Panc1 (cell line): Measurements from ENCODE around the gene OSCAR. TPM values are rescaled to one million over a fixed set of nuclear protein-coding genes. Genes with fewer than 3 reads are reported as not detected.

Source experiments
- ATAC-seq: fragments of 200-7000 bp; cut with Tn5 transposase; 2 replicates; pipeline ENCODE4 v1.9.1; 2020; ENCODE audit warnings: mild to moderate bottlenecking, moderate library complexity
- BruUV-seq: library from RNA; stranded (reverse); fragments of 400-500 nt; replicated peaks from 2 replicates; lab custom pipeline; 2021; lab: Mats Ljungman, UMichigan
- CTCF ChIA-PET: fragments of 300-600 bp; sonication (Branson Sonifier 250); formaldehyde crosslinking; loops from one replicate; lab custom pipeline; 2022; ENCODE audit warnings: antibody characterized with exemption; lab: Charles Lee
- POLR2A ChIA-PET: fragments of 300-600 bp; sonication (Branson Sonifier 250); formaldehyde crosslinking; loops from one replicate; lab custom pipeline; 2022; ENCODE audit warnings: antibody characterized with exemption; lab: Charles Lee
- DNase-seq: peaks from one replicate; pipeline ENCODE4 v3.0.0-alpha.2; 2010; ENCODE audit warnings: low read depth, low spot score
- H3K27ac ChIP-seq: 2 replicates; pipeline ENCODE4 v1.5.1; 2011; ENCODE audit warnings: mild to moderate bottlenecking, low read length, inconsistent platforms
- H3K27me3 ChIP-seq: fragments of 200-500 bp; sonication (Bioruptor generic); 2 replicates; pipeline ENCODE4 v1.6.0; 2014; ENCODE audit warnings: low read length, inconsistent platforms; ENCODE audit not compliant: control insufficient read depth, insufficient read depth
- H3K36me3 ChIP-seq: fragments of 200-500 bp; sonication (Bioruptor generic); 2 replicates; pipeline ENCODE4 v1.5.1; 2014; ENCODE audit warnings: inconsistent platforms, mild to moderate bottlenecking, low read length, moderate library complexity; ENCODE audit not compliant: control insufficient read depth, insufficient read depth
- H3K4me1 ChIP-seq: 2 replicates; pipeline ENCODE4 v1.5.1; 2011; ENCODE audit warnings: inconsistent platforms, mild to moderate bottlenecking, low read length, moderate library complexity; ENCODE audit not compliant: control insufficient read depth, insufficient read depth
- H3K4me3 ChIP-seq, 2 experiments: 2 replicates each; pipeline ENCODE4 v1.5.1; 2011 to 2012; ENCODE audit warnings: low read depth in 2 of 2, low read length in 2 of 2, mild to moderate bottlenecking in 2 of 2, inconsistent platforms in 1 of 2, moderate library complexity in 1 of 2
- H3K9me3 ChIP-seq: fragments of 200-500 bp; sonication (Bioruptor generic); 2 replicates; pipeline ENCODE4 v1.5.1; 2014; ENCODE audit warnings: low read depth, mild to moderate bottlenecking, inconsistent platforms, low read length, moderate library complexity; ENCODE audit not compliant: control insufficient read depth, insufficient read depth
- CTCF ChIP-seq: fragments of 450-650 bp; IDR thresholded peaks from 2 replicates; pipeline ENCODE4 v1.5.1; 2017; ENCODE audit warnings: mild to moderate bottlenecking
- POLR2AphosphoS5 ChIP-seq: IDR thresholded peaks from 2 replicates; pipeline ENCODE4 v1.6.1; 2012; ENCODE audit warnings: mild to moderate bottlenecking, low read depth, low read length, moderate library complexity
- REST ChIP-seq, 2 experiments: IDR thresholded peaks; 2 replicates each; pipeline ENCODE4 v1.6.1; 2011 to 2012; ENCODE audit warnings: low read depth in 2 of 2, control low read depth in 1 of 2, low read length in 1 of 2, mild to moderate bottlenecking in 1 of 2, moderate library complexity in 1 of 2; ENCODE audit not compliant: insufficient read depth in 1 of 2
- SIN3A ChIP-seq: IDR thresholded peaks from 2 replicates; pipeline ENCODE4 v1.6.1; 2012; ENCODE audit warnings: low read depth, mild to moderate bottlenecking, low read length, moderate library complexity, borderline replicate concordance; ENCODE audit not compliant: insufficient read depth
- TCF7L2 ChIP-seq: IDR thresholded peaks from 2 replicates; pipeline ENCODE4 v1.6.1; 2011; ENCODE audit warnings: mild to moderate bottlenecking, low read depth, low read length, inconsistent platforms
- in situ Hi-C: cut with HindIII; loops from 2 replicates; pipeline ENCODE4 v1.10.0; 2016; ENCODE audit warnings: low sequenced_read_pairs, low pct_unique_long_range_greater_than_20kb
- intact Hi-C: fragments of 100-400 bp; cut with micrococcal nuclease; formaldehyde crosslinking; loops from one replicate; pipeline ENCODE4 v1.10.0; 2022; ENCODE audit not compliant: unreplicated experiment
- total RNA-seq: library from RNA; stranded (reverse); gene quantifications from one replicate; pipeline ENCODE4 v1.2.1, GENCODE V29; 2021; ENCODE audit not compliant: unreplicated experiment

The OSCAR gene
- total RNA-seq, 1 experiment from 2014 or later = 6.8 TPM

DNA sequence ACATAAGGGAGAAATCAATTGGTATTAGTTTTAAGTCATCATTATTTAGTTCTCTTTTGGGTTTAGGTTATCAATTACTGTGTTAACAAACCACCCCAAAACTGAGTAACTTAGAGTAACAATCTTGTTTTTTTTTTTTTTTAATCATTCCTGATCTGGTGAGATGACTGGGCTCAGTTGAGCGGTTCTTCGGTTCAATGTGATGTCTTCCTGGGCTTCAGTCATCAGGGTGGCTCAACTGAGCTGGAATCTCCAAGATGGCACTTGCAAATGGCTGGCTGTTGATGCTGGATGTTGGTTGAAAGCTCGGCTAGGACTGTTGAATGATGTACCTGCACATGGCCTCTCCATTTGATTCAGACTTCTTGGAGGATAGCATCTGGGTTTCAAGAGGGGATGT lies 16.2 kb downstream of the OSCAR start:
- intact Hi-C loops = no loop called here
- Histone ChIP-seq H3K27me3 (no peaks in the 10 kb centered on the region), H3K9me3 (peaks cover 23% of the 10 kb centered on the region), H3K36me3 (no peaks in the 10 kb centered on the region), H3K4me3 (no peak overlapping the region), H3K4me1 (0 out of 2 replicates have a peak, but pooled peaks cover under 1% of the 10 kb centered on the region), H3K27ac (no peak overlapping the region)
- ChIA-PET CTCF (interaction anchor here (0.7 kb wide), 1 partner anchor 105 kb away, joined by 4 read pairs; no protein-coding TSS in a partner anchor), POLR2A (no interaction called here)
- no peak for TF ChIP-seq SIN3A
- no peak for TF ChIP-seq REST (IDR thresholded peaks at IDR 0.05; ENCODE audit: insufficient read depth in 1 of 2, low read depth in 2 of 2, low read length in 1 of 2)
- no peak for TF ChIP-seq POLR2AphosphoS5
- no peak for TF ChIP-seq CTCF
- no peak for TF ChIP-seq TCF7L2
- in situ Hi-C loops = no loop called here
- no TSS peak for BruUV-seq
- DNase-seq (no peak), ATAC-seq (no peak)

DNA sequence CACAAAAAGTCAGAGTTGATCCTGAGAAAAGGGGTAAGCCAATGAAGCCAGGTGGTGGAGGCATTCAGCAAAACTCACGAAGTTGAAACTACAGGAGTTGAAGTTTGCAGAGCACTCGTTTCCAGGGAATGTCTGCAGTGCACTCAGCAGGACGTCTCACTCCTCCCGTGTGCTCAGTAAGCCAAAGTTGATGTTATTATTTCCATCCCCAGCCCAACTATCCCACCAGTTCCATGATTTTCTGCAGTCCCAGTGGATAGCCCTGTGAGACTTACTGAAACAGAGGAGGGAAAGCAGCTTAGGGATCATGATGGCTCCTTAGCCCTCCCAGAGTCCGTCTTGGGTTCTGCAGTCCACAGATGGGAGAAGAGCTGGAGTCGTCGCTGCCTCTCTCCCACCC lies 19.6 kb downstream of the OSCAR start, which contains the start of gene TARM1:
Gene TARM1, minus strand, starts transcription at position 334 of the 400 bp plus-strand sequence. Its CDS starts 25 bp downstream, at position 309.
- ATAC-seq (no peak), DNase-seq (no peak)
- intact Hi-C loops (no loop called here), in situ Hi-C loops (no loop called here)
- CTCF ChIA-PET = interaction anchor here (1.5 kb wide), 1 partner anchor 15 kb away, joined by 7 read pairs; no protein-coding TSS in a partner anchor
- Histone ChIP-seq H3K27ac (no peak within 1 kb of the TSS), H3K4me1 (no peaks in the 10 kb centered on the region), H3K27me3 (no peaks in the 10 kb centered on the region), H3K9me3 (peaks cover 23% of the 10 kb centered on the region), H3K4me3 (no peak within 1 kb of the TSS), H3K36me3 (no peaks in the 10 kb centered on the region)
- POLR2A ChIA-PET = no interaction called here
- BruUV-seq = no TSS peak
- no peak for TF ChIP-seq CTCF
- TF ChIP-seq POLR2AphosphoS5 = no peak
- no peak for TF ChIP-seq REST (IDR thresholded peaks at IDR 0.05; ENCODE audit: insufficient read depth in 1 of 2, low read depth in 2 of 2, low read length in 1 of 2)
- TF ChIP-seq SIN3A = no peak
- TF ChIP-seq TCF7L2 = no peak
